Measurements from ENCODE around the gene LAT. TPM values are rescaled to one million over a fixed set of nuclear protein-coding genes. Genes with fewer than 3 reads are reported as not detected.
"Not testable (repeated sequence)": the region's sequence is repeated elsewhere in the genome, so short reads cannot be mapped to it uniquely, and the experiment has no call there.

Gene LAT
- polyA plus RNA-seq, result 8.3 TPM

DNA sequence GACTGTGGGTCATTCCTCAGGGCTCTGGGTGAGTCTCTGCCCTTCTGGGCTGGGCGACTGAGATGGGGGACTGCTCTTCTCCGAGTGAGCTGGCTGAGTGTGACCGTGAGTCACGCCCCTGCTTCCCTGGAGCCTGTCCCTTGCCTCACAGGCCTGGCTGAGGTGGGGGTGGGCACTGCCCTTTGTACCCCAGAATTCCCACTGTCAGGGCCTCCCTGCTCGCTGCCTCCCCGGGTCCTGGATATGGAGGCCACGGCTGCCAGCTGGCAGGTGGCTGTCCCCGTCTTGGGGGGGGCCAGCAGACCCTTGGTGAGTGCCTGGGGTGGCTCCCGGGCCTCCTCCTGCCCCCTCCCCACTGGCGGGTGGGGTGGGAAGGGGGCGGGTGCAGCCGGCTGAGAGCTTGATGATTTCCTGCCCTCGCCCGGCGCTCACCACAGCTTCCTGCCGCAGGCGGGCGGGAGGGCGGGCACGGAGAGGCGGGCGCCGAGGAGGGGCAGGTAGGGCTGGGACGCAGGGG lies at the start of gene LAT:
Gene LAT (plus strand): TSS at position 434 of the 517 bp plus-strand sequence. CDS start 366 bp downstream, outside the sequence.
- H3K27me3 Mint-ChIP-seq, result no peaks in the 10 kb centered on the region
- H3K27ac Mint-ChIP-seq, result peak within 1 kb of the TSS in 1 of 3 donors; percentile 95
- H3K4me3 Mint-ChIP-seq, result peak within 1 kb of the TSS in 3 of 4 donors; percentile 65 to 84 (median 78)
- peaks cover 0 to 5% (median 0%) of the 10 kb centered on the region in 3 donors for H3K9me3 Mint-ChIP-seq
- peaks cover 6 to 8% (median 6%) of the 10 kb centered on the region in 3 donors for H3K4me1 Mint-ChIP-seq
- H3K36me3 Mint-ChIP-seq, result peaks cover 26% of the 10 kb centered on the region

GRCh38 chr16:28935346-28935745 lies 49.5 kb upstream of the LAT start:
- H3K4me1 Mint-ChIP-seq, result peaks cover 34 to 37% (median 36%) of the 10 kb centered on the region in 3 donors
- peaks cover 18% of the 10 kb centered on the region for H3K36me3 Mint-ChIP-seq
- peak overlapping the region in 3 of 4 donors; percentile 23 to 91 (median 61) for H3K4me3 Mint-ChIP-seq
- H3K27me3 Mint-ChIP-seq, result no peaks in the 10 kb centered on the region
- H3K9me3 Mint-ChIP-seq, result no peaks in the 10 kb centered on the region
- peak overlapping the region; percentile 15 to 81 (median 55) for H3K27ac Mint-ChIP-seq

- Mint-ChIP-seq H3K36me3 (peaks cover 18% of the 10 kb centered on the region), H3K9me3 (no peaks in the 10 kb centered on the region), H3K27me3 (no peaks in the 10 kb centered on the region), H3K27ac (peak overlapping the region; percentile 81 to 95 (median 90)), H3K4me3 (peak overlapping the region; percentile 60 to 91 (median 87)), H3K4me1 (peaks cover 26 to 29% (median 28%) of the 10 kb centered on the region in 3 donors)
Observed at GRCh38 chr16:28935924-28936783, 48.7 kb upstream of the LAT start.

DNA sequence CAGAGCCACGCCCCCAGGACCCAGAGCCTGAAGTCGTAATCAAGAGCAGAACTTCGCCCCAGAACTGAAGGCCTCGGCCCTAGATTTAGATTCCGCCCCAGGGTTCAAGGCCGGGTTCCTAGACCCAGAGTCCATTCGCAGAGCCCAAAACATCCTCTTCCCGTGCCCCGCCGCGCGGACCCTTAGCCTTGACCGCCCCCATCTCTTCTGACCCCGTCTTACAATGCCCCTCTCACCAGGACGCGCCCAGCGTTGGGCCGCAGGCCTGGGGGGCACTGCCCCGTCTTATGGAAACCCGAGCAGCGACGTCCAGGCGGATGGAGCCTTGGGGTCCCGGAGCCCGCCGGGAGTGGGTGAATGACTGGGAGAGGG lies 48.1 kb upstream of the LAT start:
- Mint-ChIP-seq H3K4me3 (peak overlapping the region; percentile 60 to 91 (median 87)), H3K36me3 (peaks cover 18% of the 10 kb centered on the region), H3K4me1 (peaks cover 22 to 27% (median 25%) of the 10 kb centered on the region in 3 donors), H3K27ac (peak overlapping the region; percentile 81 to 95 (median 90)), H3K27me3 (no peaks in the 10 kb centered on the region), H3K9me3 (no peaks in the 10 kb centered on the region)

- peak overlapping the region in 1 of 4 donors; percentile 60 for H3K4me3 Mint-ChIP-seq
- H3K4me1 Mint-ChIP-seq, result peaks cover 22 to 27% (median 24%) of the 10 kb centered on the region in 3 donors
- peaks cover 18% of the 10 kb centered on the region for H3K36me3 Mint-ChIP-seq
- H3K27me3 Mint-ChIP-seq, result no peaks in the 10 kb centered on the region
- H3K27ac Mint-ChIP-seq, result peak overlapping the region in 1 of 3 donors; percentile 14
- H3K9me3 Mint-ChIP-seq, result no peaks in the 10 kb centered on the region
Observed at GRCh38 chr16:28937222-28937876, 47.5 kb upstream of the LAT start.

GRCh38 chr16:28938721-28939120 lies 46.1 kb upstream of the LAT start:
- no peaks in the 10 kb centered on the region for H3K27me3 Mint-ChIP-seq
- peak overlapping the region in 1 of 3 donors; percentile 46 for H3K27ac Mint-ChIP-seq
- H3K9me3 Mint-ChIP-seq, result no peaks in the 10 kb centered on the region
- peaks cover 17% of the 10 kb centered on the region for H3K36me3 Mint-ChIP-seq
- peak overlapping the region in 1 of 4 donors; percentile 12 for H3K4me3 Mint-ChIP-seq
- peaks cover 18 to 21% (median 18%) of the 10 kb centered on the region in 3 donors for H3K4me1 Mint-ChIP-seq

DNA sequence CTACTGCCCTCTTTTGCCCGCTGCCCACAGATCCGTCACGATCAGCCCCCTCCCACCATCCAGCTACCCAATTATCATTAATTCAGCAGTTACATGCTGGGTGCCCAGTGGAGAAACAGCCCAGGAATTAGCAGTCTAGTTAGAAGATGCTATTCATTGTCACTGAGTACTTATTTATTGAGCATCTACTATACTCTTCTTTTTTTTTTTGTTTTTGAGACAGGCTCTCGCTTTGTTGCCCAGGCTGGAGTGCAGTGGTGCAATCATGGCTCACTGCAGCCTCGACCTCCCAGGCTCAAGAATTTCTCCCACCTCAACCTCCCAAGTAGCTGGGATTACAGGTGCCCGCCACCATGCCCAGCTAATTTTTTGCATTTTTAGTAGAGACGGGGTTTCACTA lies 45.0 kb upstream of the LAT start:
- peaks cover 9 to 14% (median 10%) of the 10 kb centered on the region in 3 donors for H3K4me1 Mint-ChIP-seq
- not testable (repeated sequence) for H3K9me3 Mint-ChIP-seq, H3K27me3 Mint-ChIP-seq
- H3K4me3 Mint-ChIP-seq, result peak overlapping the region in 1 of 4 donors; percentile 5
- H3K27ac Mint-ChIP-seq, result peak overlapping the region in 1 of 3 donors; percentile 43
- H3K36me3 Mint-ChIP-seq, result peaks cover 14% of the 10 kb centered on the region

- Mint-ChIP-seq H3K27me3 (no peaks in the 10 kb centered on the region), H3K4me3 (peak overlapping the region in 1 of 4 donors; percentile 42), H3K9me3 (no peaks in the 10 kb centered on the region), H3K36me3 (peaks cover 1% of the 10 kb centered on the region), H3K4me1 (peaks cover 0 to 11% (median 7%) of the 10 kb centered on the region in 3 donors), H3K27ac (no peak overlapping the region)
Observed at GRCh38 chr16:28943281-28943680, 41.6 kb upstream of the LAT start.

- Mint-ChIP-seq H3K4me3 (peak overlapping the region in 1 of 4 donors; percentile 52), H3K27me3 (no peaks in the 10 kb centered on the region), H3K27ac (no peak overlapping the region), H3K9me3 (no peaks in the 10 kb centered on the region), H3K4me1 (peaks cover 5 to 18% (median 15%) of the 10 kb centered on the region in 3 donors), H3K36me3 (peaks cover 1% of the 10 kb centered on the region)
Observed at GRCh38 chr16:28946681-28947080, 38.2 kb upstream of the LAT start.

- peak within 1 kb of the TSS; percentile 40 to 94 (median 93) for H3K27ac Mint-ChIP-seq
- peak within 1 kb of the TSS; percentile 84 to 97 (median 92) for H3K4me3 Mint-ChIP-seq
- no peaks in the 10 kb centered on the region for H3K27me3 Mint-ChIP-seq
Observed at GRCh38 chr16:28950648-28951409, 34.0 kb upstream of the LAT start, which contains the start of gene NFATC2IP. Gene NFATC2IP, plus strand, starts transcription at chr16:28950937. Its CDS starts 75 bp downstream, at chr16:28951012.

DNA sequence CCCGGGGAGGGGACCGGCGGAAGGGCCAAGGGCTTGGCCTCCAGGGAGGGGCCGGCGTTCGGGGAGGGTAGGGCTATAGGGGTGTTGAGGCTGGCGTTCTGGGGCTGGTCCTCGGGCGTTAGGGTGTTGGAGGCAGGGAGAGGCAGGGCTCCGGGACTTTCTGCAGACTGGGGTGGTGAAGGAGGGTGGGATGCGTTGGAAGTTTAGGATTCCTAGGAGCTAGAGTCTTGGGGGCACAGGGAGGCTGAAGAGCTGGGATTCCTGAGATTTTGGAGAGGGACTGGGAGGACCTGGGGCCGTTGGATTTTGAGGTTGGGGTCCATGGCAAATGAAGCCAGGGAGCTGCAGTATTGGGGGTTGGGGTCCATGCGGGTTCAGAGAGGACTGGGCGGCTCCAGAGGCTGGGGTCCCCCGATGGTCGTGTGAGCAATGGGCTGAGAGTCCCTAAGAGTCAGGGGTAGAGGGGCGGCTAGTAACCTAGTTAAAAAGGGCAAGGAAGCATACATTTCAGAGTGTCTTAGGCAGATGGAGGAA lies 33.4 kb upstream of the LAT start:
- Mint-ChIP-seq H3K27ac (peak overlapping the region; percentile 33 to 93 (median 46)), H3K4me1 (peaks cover 7 to 19% (median 13%) of the 10 kb centered on the region in 3 donors), H3K4me3 (peak overlapping the region; percentile 81 to 97 (median 92)), H3K9me3 (no peaks in the 10 kb centered on the region), H3K36me3 (peaks cover 2% of the 10 kb centered on the region), H3K27me3 (no peaks in the 10 kb centered on the region)

More at GRCh38 chr16:28950648-28951409, 34.0 kb upstream of the LAT start, which contains the start of gene NFATC2IP:
- peaks cover 5 to 20% (median 15%) of the 10 kb centered on the region in 3 donors for H3K4me1 Mint-ChIP-seq
- peaks cover under 1% of the 10 kb centered on the region for H3K36me3 Mint-ChIP-seq
- no peaks in the 10 kb centered on the region for H3K9me3 Mint-ChIP-seq

DNA sequence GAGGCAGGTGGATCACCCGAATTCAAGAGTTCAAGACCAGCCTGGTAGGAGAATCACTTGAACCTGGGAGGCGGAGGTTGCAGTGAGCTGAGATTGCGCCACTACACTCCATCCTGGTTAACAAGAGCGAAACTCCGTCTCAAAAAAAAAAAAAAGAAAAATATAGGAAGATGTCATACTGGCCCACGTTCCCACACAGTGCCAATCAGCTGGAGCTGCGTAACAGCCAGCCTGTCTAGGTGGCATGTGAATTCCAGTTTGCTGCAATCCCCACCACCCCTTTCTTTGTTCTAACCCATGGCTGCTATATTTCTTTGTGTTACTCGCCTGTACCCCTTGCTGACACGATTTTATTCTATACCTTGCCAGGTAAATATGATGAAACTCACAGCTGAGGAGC lies 26.6 kb upstream of the LAT start:
- peak overlapping the region in 1 of 3 donors; percentile 62 for H3K27ac Mint-ChIP-seq
- no peaks in the 10 kb centered on the region for H3K27me3 Mint-ChIP-seq
- peaks cover 7% of the 10 kb centered on the region for H3K36me3 Mint-ChIP-seq

GRCh38 chr16:28958836-28959235 lies 26.0 kb upstream of the LAT start:
- H3K27me3 Mint-ChIP-seq, result no peaks in the 10 kb centered on the region
- no peak overlapping the region for H3K4me3 Mint-ChIP-seq
- peaks cover 7% of the 10 kb centered on the region for H3K36me3 Mint-ChIP-seq
- peaks cover 0 to 11% (median 2%) of the 10 kb centered on the region in 3 donors for H3K4me1 Mint-ChIP-seq
- H3K9me3 Mint-ChIP-seq, result no peaks in the 10 kb centered on the region
- peak overlapping the region in 1 of 3 donors; percentile 76 for H3K27ac Mint-ChIP-seq

More for the DNA sequence above, 26.6 kb upstream of the LAT start:
- H3K9me3 Mint-ChIP-seq, result no peaks in the 10 kb centered on the region
- no peak overlapping the region for H3K4me3 Mint-ChIP-seq
- H3K4me1 Mint-ChIP-seq, result peaks cover 2 to 11% (median 2%) of the 10 kb centered on the region in 3 donors

DNA sequence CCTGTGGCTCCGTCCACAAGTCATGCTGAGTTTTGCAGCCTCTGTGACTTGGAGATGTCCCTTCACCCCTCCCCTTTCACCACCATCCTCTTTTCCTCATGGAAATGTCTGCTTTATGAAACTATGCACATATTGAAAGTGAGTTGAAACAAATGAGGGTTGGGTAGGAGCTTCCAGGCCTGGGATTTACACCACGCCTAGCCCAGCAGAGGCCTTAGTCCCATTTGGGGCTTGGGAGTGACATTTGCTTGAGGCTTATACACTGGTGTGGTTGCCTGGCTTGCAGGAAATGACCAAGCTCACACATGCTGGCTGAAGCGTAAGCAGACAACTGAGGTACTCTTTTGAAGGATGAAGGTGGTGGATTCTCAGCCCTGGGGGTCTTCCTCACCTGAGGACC lies 20.8 kb upstream of the LAT start:
- Mint-ChIP-seq H3K27me3 (no peaks in the 10 kb centered on the region), H3K27ac (no peak overlapping the region), H3K36me3 (peaks cover 5% of the 10 kb centered on the region), H3K4me1 (peaks cover 0 to 7% (median 3%) of the 10 kb centered on the region in 3 donors), H3K4me3 (no peak overlapping the region), H3K9me3 (no peaks in the 10 kb centered on the region)
